ENCODE measurements around the gene COG5.

- no peak for TF ChIP-seq CTCF (IDR thresholded peaks at IDR 0.05)
- no peak for TF ChIP-seq POLR2A (IDR thresholded peaks at IDR 0.05)
These were observed 77.7 kb downstream of the COG5 start for GRCh38 chr7:107486041-107486440.
